ENCODE data around the gene ST6GALNAC1.

DNA sequence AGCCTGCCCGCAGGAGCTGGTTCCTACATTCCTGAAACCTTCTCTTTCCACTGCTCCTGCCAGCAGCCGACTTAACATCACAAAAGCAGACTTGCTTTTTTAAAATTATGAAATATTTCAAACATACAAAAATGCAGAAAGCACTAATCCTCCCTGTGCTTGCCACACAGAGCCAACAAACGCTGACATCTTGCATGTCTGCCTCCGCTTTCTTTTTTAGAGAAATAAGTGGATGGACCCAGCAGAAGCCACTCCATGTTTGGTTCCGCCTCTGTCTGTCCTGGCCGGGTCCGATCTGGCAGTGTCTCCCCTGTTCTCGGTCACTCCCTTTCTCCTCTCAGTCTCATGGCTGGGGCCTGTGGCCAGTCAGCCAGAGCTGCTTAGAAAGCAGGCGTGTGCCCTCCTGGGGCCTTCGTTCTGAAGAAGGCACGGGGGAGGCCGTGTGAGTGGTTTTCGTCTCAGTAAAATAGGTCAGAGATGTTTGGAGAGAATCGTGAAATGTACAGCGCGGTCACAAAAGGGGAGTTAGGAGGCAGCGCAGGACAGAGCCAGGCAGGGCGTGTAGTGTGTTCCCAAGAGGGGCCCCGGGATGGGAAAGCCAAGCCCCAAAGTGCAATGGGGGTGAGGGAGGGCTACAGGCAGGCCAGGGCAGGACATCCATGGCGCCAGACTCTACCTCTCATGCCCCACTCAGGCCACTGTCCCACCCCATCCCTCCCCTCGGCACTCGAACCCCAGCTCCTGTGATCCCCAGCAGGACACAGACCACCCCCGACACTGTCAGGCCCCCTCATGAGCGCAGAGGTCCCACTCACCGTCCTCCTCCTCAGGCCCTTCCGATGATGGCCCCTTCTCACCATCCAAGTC is 44.0 kb upstream of the ST6GALNAC1 start:
- TF ChIP-seq, protein P1, sequence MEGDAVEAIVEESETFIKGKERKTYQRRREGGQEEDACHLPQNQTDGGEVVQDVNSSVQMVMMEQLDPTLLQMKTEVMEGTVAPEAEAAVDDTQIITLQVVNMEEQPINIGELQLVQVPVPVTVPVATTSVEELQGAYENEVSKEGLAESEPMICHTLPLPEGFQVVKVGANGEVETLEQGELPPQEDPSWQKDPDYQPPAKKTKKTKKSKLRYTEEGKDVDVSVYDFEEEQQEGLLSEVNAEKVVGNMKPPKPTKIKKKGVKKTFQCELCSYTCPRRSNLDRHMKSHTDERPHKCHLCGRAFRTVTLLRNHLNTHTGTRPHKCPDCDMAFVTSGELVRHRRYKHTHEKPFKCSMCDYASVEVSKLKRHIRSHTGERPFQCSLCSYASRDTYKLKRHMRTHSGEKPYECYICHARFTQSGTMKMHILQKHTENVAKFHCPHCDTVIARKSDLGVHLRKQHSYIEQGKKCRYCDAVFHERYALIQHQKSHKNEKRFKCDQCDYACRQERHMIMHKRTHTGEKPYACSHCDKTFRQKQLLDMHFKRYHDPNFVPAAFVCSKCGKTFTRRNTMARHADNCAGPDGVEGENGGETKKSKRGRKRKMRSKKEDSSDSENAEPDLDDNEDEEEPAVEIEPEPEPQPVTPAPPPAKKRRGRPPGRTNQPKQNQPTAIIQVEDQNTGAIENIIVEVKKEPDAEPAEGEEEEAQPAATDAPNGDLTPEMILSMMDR (IDR thresholded peaks at IDR 0.05): no peak
- TF ChIP-seq POLR2A (IDR thresholded peaks at IDR 0.05; ENCODE audit: low read depth) (no peak), POLR2AphosphoS5 (IDR thresholded peaks at IDR 0.05) (peak; percentile 68 to 89)
